Motor neuron (in vitro differentiated cells): ENCODE data around the gene OSBPL10. TPM values are rescaled to one million over a fixed set of nuclear protein-coding genes. Genes with fewer than 3 reads are reported as not detected.
A peak's percentile ranks its signal among the peaks of the same experiment; 100 is the strongest.

Experiments
- ATAC-seq, 8 experiments: fragments of 200-7000 bp; cut with Tn5 transposase; replicated peaks in 6 of 8; 2 replicates each; pipeline ENCODE4 v1.8.0; 2021; ENCODE audit warnings: mild to moderate bottlenecking in 8 of 8, moderate library complexity in 8 of 8
- H3K27ac ChIP-seq, 2 donors: fragments of 250-450 bp; sonication (Bioruptor Pico); 2 replicates each; pipeline ENCODE4 v1.9.0; 2021; ENCODE audit warnings: antibody characterized with exemption in 2 of 2, mild to moderate bottlenecking in 2 of 2, moderate library complexity in 1 of 2
- H3K4me1 ChIP-seq, 2 donors: fragments of 250-450 bp; sonication (Bioruptor Pico); replicated peaks in 1 of 2; 2 replicates each; pipeline ENCODE4 v1.6.1; 2021; ENCODE audit warnings: antibody characterized with exemption in 2 of 2, mild to moderate bottlenecking in 2 of 2, moderate library complexity in 1 of 2
- H3K4me3 ChIP-seq, 5 donors: fragments of 250-450 bp; sonication (Bioruptor Pico); 2 replicates each; pipeline ENCODE4 v1.9.0; 2021; ENCODE audit warnings: antibody characterized with exemption in 5 of 5, mild to moderate bottlenecking in 5 of 5, moderate library complexity in 4 of 5
- WGBS, 10 experiments: fragments of 450-650 bp; shearing (Covaris generic); methylation state at CpG; one replicate each; pipeline ENCODE4 v1.0.0; 2022; 5-methylcytosine and 5-hydroxymethylcytosine counted together
- in situ Hi-C, 9 experiments: fragments of 400-800 bp; cut with MboI; loops; one replicate each; pipeline ENCODE4 v1.15.0; 2021; ENCODE audit warnings: low sequenced_read_pairs in 9 of 9, low pct_unique_long_range_greater_than_20kb in 2 of 9; ENCODE audit not compliant: unreplicated experiment in 9 of 9
- total RNA-seq, 8 experiments: library from RNA; unstranded; fragments of 300-600 nt; gene quantifications; 2 replicates each; pipeline versions ENCODE4 v1.2.3 to v1.2.4, GENCODE V29; 2022

OSBPL10 gene
- total RNA-seq, 8 experiments from 2014 or later, result 1.9 to 35.0 (median 2.9) TPM

DNA sequence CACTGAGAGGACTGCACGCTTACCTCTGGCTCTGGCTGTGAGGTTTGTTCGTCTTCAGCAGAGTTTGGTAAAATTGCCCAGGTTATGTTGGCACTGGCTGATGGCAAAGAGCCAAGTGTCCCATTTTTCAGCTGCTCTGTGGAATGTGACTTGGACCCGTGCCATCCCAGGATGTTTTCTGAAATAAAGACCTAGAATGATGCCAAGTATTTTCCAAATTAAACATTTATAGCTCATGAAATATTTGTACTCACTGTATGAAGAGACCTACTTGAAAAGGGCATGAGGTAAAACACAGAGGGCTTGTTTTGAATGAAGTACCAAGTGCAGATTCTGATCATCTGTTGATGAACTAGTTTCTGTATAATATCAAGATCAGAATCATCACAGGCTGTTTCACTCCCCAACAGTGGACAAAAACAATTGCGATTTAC lies 247.8 kb downstream of the OSBPL10 start:
- Histone ChIP-seq H3K4me3 (no peak overlapping the region), H3K4me1 (no peaks in the 10 kb centered on the region), H3K27ac (no peak overlapping the region)
- in situ Hi-C loops, result no loop called here
- 63 to 100% (median 100%) methylated on average over 1 to 4 of the region's 4 CpGs; no CpG with 5 or more reads in 1 of the 10 experiments for WGBS, 10 experiments
- no peak for ATAC-seq

DNA sequence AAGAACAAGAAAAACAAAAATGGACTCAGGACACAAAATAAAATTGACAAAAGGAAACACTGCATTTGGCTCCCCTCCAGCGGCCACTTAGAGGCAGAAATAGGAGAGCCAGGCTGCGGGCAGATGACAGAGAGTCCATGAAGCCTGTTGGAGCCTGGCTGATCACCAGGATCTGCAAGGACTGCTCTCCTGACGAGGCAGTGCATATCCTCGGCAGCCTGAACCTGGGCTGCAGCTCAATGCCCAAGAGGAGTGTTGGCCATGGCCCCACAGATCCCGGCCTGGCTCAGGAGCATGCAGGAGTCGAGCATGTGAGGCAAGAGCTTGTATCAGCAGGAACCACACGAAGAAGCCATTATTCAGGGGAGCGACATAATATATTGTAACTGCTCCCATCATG lies 248.5 kb downstream of the OSBPL10 start:
- in situ Hi-C loops, result no loop called here
- WGBS, 10 experiments, result 59 to 96% (median 80%) methylated on average over 1 to 7 of the region's 8 CpGs; no CpG with 5 or more reads in 2 of the 10 experiments

DNA sequence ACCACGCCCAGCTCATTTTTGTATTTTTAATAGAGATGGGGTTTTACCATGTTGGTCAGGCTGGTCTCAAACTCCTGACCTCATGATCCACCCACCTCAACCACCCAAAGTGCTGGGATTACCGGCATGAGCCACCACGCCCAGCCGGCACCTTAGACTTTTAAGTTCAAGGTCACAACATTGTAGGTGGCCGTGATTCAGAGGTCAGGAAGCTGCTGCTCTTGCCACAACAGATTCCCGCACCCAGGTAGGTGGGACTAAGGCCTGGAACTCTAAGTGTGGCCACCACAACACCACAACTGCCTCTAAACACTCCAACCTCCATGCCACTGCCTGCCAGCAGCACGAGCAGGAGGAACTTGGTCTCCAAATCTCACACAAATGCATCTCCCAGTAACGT lies 251.5 kb downstream of the OSBPL10 start:
- 17 to 94% (median 86%) methylated on average over 1 to 8 of the region's 8 CpGs; no CpG with 5 or more reads in 2 of the 10 experiments for WGBS, 10 experiments
- Histone ChIP-seq H3K4me1 (no peaks in the 10 kb centered on the region), H3K4me3 (no peak overlapping the region), H3K27ac (no peak overlapping the region)
- no peak for ATAC-seq
- in situ Hi-C loops, result no loop called here

More for the DNA sequence above, 248.5 kb downstream of the OSBPL10 start:
- ATAC-seq, result no peak
- H3K27ac ChIP-seq, result no peak overlapping the region
- H3K4me1 ChIP-seq, result no peaks in the 10 kb centered on the region
- no peak overlapping the region for H3K4me3 ChIP-seq

- no peak for ATAC-seq
- WGBS, 10 experiments, result 60 to 100% (median 89%) methylated on average over 1 to 2 of the region's 3 CpGs
- H3K27ac ChIP-seq, result no peak overlapping the region
- H3K4me1 ChIP-seq, result no peaks in the 10 kb centered on the region
- in situ Hi-C loops, result no loop called here
- no peak overlapping the region for H3K4me3 ChIP-seq
Observed at GRCh38 chr3:31729082-31729481, 252.0 kb downstream of the OSBPL10 start.

- WGBS, 10 experiments, result 0 to 100% (median 58%) methylated on average over 1 to 2 of the region's 2 CpGs; no CpG with 5 or more reads in 2 of the 10 experiments
- no peak overlapping the region for H3K4me3 ChIP-seq
- in situ Hi-C loops, result no loop called here
- peak in 1 of 8 experiments; percentile 64 for ATAC-seq
- H3K4me1 ChIP-seq, result no peaks in the 10 kb centered on the region
- no peak overlapping the region for H3K27ac ChIP-seq
Observed at GRCh38 chr3:31728403-31728802, 252.7 kb downstream of the OSBPL10 start.

DNA sequence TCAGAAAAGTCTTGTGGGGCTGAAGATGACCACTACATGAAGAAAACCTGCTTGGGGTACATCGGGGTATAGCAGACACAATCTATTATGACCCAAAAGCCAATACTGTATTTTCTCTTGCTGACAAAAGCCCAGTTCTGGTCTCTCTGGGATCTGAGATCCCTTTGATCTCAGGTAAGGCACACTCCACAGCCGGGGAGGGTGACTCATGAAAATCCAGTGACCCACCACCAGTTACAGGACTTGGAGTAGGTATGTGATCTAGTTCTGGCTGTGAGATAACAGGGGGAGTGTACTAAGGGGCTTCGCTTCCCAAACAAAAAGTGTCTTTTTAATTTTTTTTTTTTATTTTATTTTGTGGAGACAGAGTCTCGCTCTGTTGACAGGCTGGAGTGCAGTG lies 255.1 kb downstream of the OSBPL10 start:
- H3K4me3 ChIP-seq, result no peak overlapping the region
- in situ Hi-C loops, result no loop called here
- H3K4me1 ChIP-seq, result no peaks in the 10 kb centered on the region
- no peak for ATAC-seq
- 75 to 100% (median 99%) methylated on average over 2 to 4 of the region's 4 CpGs; no CpG with 5 or more reads in 2 of the 10 experiments for WGBS, 10 experiments
- no peak overlapping the region for H3K27ac ChIP-seq

DNA sequence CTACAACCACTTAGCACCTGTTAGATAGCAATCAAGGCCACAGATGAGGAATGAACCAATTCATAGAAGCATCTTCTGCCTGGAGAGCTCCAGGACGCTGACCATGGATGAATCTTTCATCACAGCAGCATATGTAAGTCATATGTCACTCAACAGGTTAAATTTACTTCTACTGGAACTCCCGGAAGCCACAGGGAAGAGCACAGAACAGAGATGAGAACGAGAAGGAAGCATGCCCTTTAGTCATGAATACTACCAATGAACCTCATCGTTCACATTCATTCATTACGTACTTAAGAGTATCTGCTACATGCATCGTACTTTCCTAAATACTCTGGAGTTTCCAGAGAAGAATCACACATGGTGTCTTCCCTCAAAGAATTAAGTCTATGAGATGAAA lies 255.5 kb downstream of the OSBPL10 start:
- 50 to 100% (median 92%) methylated on average over 3 to 6 of the region's 6 CpGs for WGBS, 10 experiments
- H3K4me3 ChIP-seq, result no peak overlapping the region
- no peak overlapping the region for H3K27ac ChIP-seq
- ATAC-seq, result no peak
- in situ Hi-C loops, result no loop called here
- no peaks in the 10 kb centered on the region for H3K4me1 ChIP-seq

- Histone ChIP-seq H3K4me3 (no peak overlapping the region), H3K4me1 (no peaks in the 10 kb centered on the region), H3K27ac (no peak overlapping the region)
- ATAC-seq, result peak in 2 of 8 experiments; percentile 45 to 81
- WGBS, 10 experiments, result 33 to 100% (median 71%) methylated on average over 1 to 4 of the region's 4 CpGs; no CpG with 5 or more reads in 2 of the 10 experiments
- in situ Hi-C loops, result no loop called here
Observed at GRCh38 chr3:31724651-31725050, 256.4 kb downstream of the OSBPL10 start.

DNA sequence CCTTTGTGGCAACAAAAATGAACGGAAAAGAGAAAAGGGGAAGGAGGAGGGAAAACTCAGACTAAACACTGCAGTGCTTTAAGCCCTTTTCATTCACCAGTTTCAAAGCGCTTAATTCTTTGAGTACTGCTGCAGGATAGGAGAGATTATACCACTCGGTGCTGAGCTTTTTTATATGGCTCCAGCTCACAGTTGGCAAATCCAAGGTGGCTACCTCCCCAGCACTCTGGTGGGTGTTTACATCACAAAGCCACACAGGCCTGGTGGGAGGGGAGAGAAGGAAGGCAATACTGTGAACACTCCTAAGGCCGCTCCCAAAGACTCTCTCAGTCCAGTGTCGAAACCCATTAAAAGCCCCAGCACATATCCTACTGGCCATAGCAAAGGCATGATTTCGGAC lies 256.9 kb downstream of the OSBPL10 start:
- Histone ChIP-seq H3K27ac (no peak overlapping the region), H3K4me3 (no peak overlapping the region), H3K4me1 (no peaks in the 10 kb centered on the region)
- in situ Hi-C loops, result no loop called here
- WGBS, 10 experiments, result 21 to 88% (median 58%) methylated on average over 1 to 4 of the region's 6 CpGs; no CpG with 5 or more reads in 4 of the 10 experiments
- peak in 3 of 8 experiments; percentile 60 to 72 (median 66) for ATAC-seq

GRCh38 chr3:31723701-31724100 lies 257.4 kb downstream of the OSBPL10 start:
- Histone ChIP-seq H3K4me3 (no peak overlapping the region), H3K4me1 (no peaks in the 10 kb centered on the region), H3K27ac (no peak overlapping the region)
- ATAC-seq, result no peak
- in situ Hi-C loops, result no loop called here
- 27 to 89% (median 69%) methylated on average over 2 to 5 of the region's 5 CpGs; no CpG with 5 or more reads in 1 of the 10 experiments for WGBS, 10 experiments

DNA sequence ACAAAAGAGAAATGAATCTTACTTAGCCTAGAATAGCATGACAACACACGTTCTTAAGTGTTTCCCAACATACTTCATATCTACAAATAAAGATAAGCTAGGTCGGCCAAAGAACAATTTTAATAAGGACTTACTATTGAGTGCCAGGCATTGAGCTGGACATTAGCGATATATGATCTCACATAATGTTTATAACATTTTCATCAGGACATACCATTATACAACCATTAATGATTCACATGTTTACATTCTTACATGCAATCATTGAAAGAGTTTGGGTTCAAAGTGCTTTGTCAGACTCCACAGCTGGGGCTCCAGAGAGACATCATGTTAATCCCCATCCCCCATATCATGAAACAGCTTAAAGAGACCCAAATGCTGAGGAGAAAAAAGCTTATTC lies 259.4 kb downstream of the OSBPL10 start:
- no peak for ATAC-seq
- in situ Hi-C loops, result no loop called here
- no peak overlapping the region for H3K4me3 ChIP-seq
- 71 to 100% (median 90%) methylated on average over 1 to 3 of the region's 3 CpGs; no CpG with 5 or more reads in 2 of the 10 experiments for WGBS, 10 experiments
- H3K4me1 ChIP-seq, result peaks cover 0 to 9% of the 10 kb centered on the region in 2 donors
- H3K27ac ChIP-seq, result no peak overlapping the region

- ATAC-seq, result no peak
- no peak overlapping the region for H3K27ac ChIP-seq
- peaks cover 0 to 12% of the 10 kb centered on the region in 2 donors for H3K4me1 ChIP-seq
- WGBS, 10 experiments, result 59 to 100% (median 89%) methylated on average over 1 to 6 of the region's 11 CpGs; no CpG with 5 or more reads in 1 of the 10 experiments
- in situ Hi-C loops, result no loop called here
- H3K4me3 ChIP-seq, result no peak overlapping the region
Observed at GRCh38 chr3:31714495-31715280, 266.4 kb downstream of the OSBPL10 start.

DNA sequence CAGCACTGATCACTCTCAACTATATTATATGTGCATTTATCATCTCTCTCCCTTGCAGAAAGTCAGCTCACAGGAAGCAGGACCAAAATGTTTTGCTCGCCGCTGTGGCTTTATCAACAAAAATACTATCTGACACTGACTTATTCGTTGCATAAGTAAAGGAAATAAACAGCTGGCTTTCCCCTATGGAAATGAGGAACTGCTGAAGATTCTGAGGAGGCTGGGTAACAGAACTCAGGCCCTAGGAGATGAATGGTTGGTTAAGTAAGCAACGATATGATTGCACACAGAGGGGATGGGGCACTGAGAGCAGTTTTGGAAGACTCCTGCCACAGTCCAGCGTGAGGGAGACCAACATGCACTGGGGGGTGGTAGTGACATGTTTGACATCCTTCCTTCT lies 267.2 kb downstream of the OSBPL10 start:
- WGBS, 10 experiments, result 67 to 90% (median 85%) methylated on average over 2 to 5 of the region's 5 CpGs; no CpG with 5 or more reads in 4 of the 10 experiments
- no peak for ATAC-seq
- no peak overlapping the region for H3K27ac ChIP-seq
- peaks cover 0 to 12% of the 10 kb centered on the region in 2 donors for H3K4me1 ChIP-seq
- no peak overlapping the region for H3K4me3 ChIP-seq
- in situ Hi-C loops, result no loop called here
